IMR-90 (cell line): ENCODE results near the gene ELK3. TPM values are rescaled to one million over a fixed set of nuclear protein-coding genes. Genes with fewer than 3 reads are reported as not detected.

ENCODE experiments used
- ATAC-seq: fragments of 200-7000 bp; cut with Tn5 transposase; 2 replicates; pipeline ENCODE4 v1.9.1; 2020; ENCODE audit warnings: low read depth, mild to moderate bottlenecking, moderate library complexity
- BruUV-seq: library from RNA; stranded (reverse); fragments of 400-500 nt; replicated peaks from 2 replicates; lab custom pipeline; 2021; lab: Mats Ljungman, UMichigan
- CTCF ChIA-PET: fragments of 300-600 bp; formaldehyde crosslinking; extraction: SDS; loops from one replicate; lab custom pipeline; 2021; ENCODE audit warnings: antibody characterized with exemption; lab: Yijun Ruan, JAX
- POLR2A ChIA-PET: fragments of 300-600 bp; sonication (Branson Sonifier 250); formaldehyde crosslinking; loops from one replicate; lab custom pipeline; 2022; ENCODE audit warnings: antibody characterized with exemption; ENCODE audit not compliant: unreplicated experiment; lab: Charles Lee
- DNase-seq: peaks from one replicate; pipeline ENCODE4 v3.0.0; 2013
- H2AFZ ChIP-seq: replicated peaks from 2 replicates; pipeline ENCODE3; 2013; ENCODE audit warnings: low read length, mild to moderate bottlenecking; ENCODE audit not compliant: poor library complexity
- H2AK5ac ChIP-seq: 2 replicates; pipeline ENCODE4 v1.6.1; 2013; ENCODE audit warnings: low read depth, low read length, inconsistent platforms
- H2AK9ac ChIP-seq: replicated peaks from 2 replicates; pipeline ENCODE3; 2013; ENCODE audit warnings: mild to moderate bottlenecking, low read depth, low read length, moderate library complexity; ENCODE audit not compliant: poor library complexity
- H2BK120ac ChIP-seq: 2 replicates; pipeline ENCODE4 v1.6.1; 2013; ENCODE audit warnings: low read depth, low read length, inconsistent platforms
- H2BK15ac ChIP-seq: 3 replicates; pipeline ENCODE4 v1.6.1; 2013; ENCODE audit warnings: low read depth, low read length, inconsistent platforms
- H2BK20ac ChIP-seq: 2 replicates; pipeline ENCODE4 v1.6.1; 2013; ENCODE audit warnings: low read depth, mild to moderate bottlenecking, inconsistent platforms, low read length, moderate library complexity
- H2BK5ac ChIP-seq: 2 replicates; pipeline ENCODE4 v1.6.1; 2013; ENCODE audit warnings: mild to moderate bottlenecking, low read depth, low read length, inconsistent platforms; ENCODE audit not compliant: poor library complexity, severe bottlenecking
- H3K14ac ChIP-seq: replicated peaks from 2 replicates; pipeline ENCODE4 v1.6.1; 2013; ENCODE audit warnings: low read depth, low read length, inconsistent platforms
- H3K18ac ChIP-seq: 2 replicates; pipeline ENCODE4 v1.6.1; 2013; ENCODE audit warnings: low read depth, low read length, control low read depth
- H3K23ac ChIP-seq: 2 replicates; pipeline ENCODE4 v1.6.1; 2013; ENCODE audit warnings: low read depth, low read length, inconsistent platforms
- H3K27ac ChIP-seq: 2 replicates; pipeline ENCODE4 v1.5.1; 2013; ENCODE audit warnings: mild to moderate bottlenecking, control low read depth, low read length; ENCODE audit not compliant: insufficient read depth
- H3K27me3 ChIP-seq: 2 replicates; pipeline ENCODE4 v1.6.1; 2013; ENCODE audit warnings: low read length; ENCODE audit not compliant: control insufficient read depth, insufficient read depth
- H3K36me3 ChIP-seq: 2 replicates; pipeline ENCODE4 v1.6.1; 2013; ENCODE audit warnings: low read length, mixed read lengths; ENCODE audit not compliant: control insufficient read depth, insufficient read depth
- H3K4ac ChIP-seq: 2 replicates; pipeline ENCODE4 v1.6.1; 2013; ENCODE audit warnings: low read depth, low read length, inconsistent platforms
- H3K4me1 ChIP-seq: 2 replicates; pipeline ENCODE4 v1.6.1; 2013; ENCODE audit warnings: low read length, mixed read lengths; ENCODE audit not compliant: control insufficient read depth, insufficient read depth
- H3K4me2 ChIP-seq: 2 replicates; pipeline ENCODE4 v1.6.1; 2013; ENCODE audit warnings: low read depth, mild to moderate bottlenecking, control low read depth, low read length, moderate library complexity
- H3K4me3 ChIP-seq: 2 replicates; pipeline ENCODE4 v1.5.1; 2013; ENCODE audit warnings: low read depth, mild to moderate bottlenecking, control low read depth, low read length, moderate library complexity; ENCODE audit not compliant: insufficient read depth
- H3K56ac ChIP-seq: 2 replicates; pipeline ENCODE4 v1.6.1; 2013; ENCODE audit warnings: low read length, inconsistent platforms; ENCODE audit not compliant: insufficient read depth; ENCODE audit errors: extremely low read depth
- H3K79me1 ChIP-seq, 2 experiments: 2 replicates each; pipeline ENCODE4 v1.6.1; 2013; ENCODE audit warnings: low read length in 2 of 2, inconsistent platforms in 1 of 2, low read depth in 1 of 2
- H3K9ac ChIP-seq: 2 replicates; pipeline ENCODE4 v1.6.1; 2013; ENCODE audit warnings: low read depth, low read length, control low read depth
- H3K9me1 ChIP-seq: 2 replicates; pipeline ENCODE4 v1.6.1; 2013; ENCODE audit warnings: low read length, inconsistent platforms; ENCODE audit not compliant: insufficient read depth
- H3K9me3 ChIP-seq: 2 replicates; pipeline ENCODE4 v1.6.1; 2013; ENCODE audit warnings: low read length; ENCODE audit not compliant: control insufficient read depth, insufficient read depth
- H4K20me1 ChIP-seq: 2 replicates; pipeline ENCODE4 v1.6.1; 2013; ENCODE audit warnings: low read length, inconsistent platforms; ENCODE audit not compliant: insufficient read depth
- H4K5ac ChIP-seq: 2 replicates; pipeline ENCODE4 v1.6.1; 2013; ENCODE audit warnings: mild to moderate bottlenecking, low read depth, low read length, control low read depth
- H4K8ac ChIP-seq, 2 experiments: 2 replicates each; pipeline ENCODE4 v1.6.1; 2013; ENCODE audit warnings: low read depth in 2 of 2, low read length in 2 of 2, control low read depth in 1 of 2, inconsistent platforms in 1 of 2
- H4K91ac ChIP-seq: 2 replicates; pipeline ENCODE4 v1.6.1; 2013; ENCODE audit warnings: low read depth, low read length, inconsistent platforms; ENCODE audit not compliant: insufficient read depth
- BHLHE40 ChIP-seq: fragments of 150-350 bp; IDR thresholded peaks from 2 replicates; pipeline ENCODE4 v1.6.1; 2016; ENCODE audit warnings: mild to moderate bottlenecking, low read depth, low read length
- CHD1 ChIP-seq: IDR thresholded peaks from 2 replicates; pipeline ENCODE4 v1.6.1; 2012; ENCODE audit warnings: low read depth, low read length, improper control_type of control experiment
- MAFK ChIP-seq: IDR thresholded peaks from 2 replicates; pipeline ENCODE4 v1.6.1; 2012; ENCODE audit warnings: low read depth, low read length, improper control_type of control experiment
- USF2 ChIP-seq: fragments of 150-350 bp; IDR thresholded peaks from 2 replicates; pipeline ENCODE4 v1.6.1; 2017; ENCODE audit warnings: mild to moderate bottlenecking, antibody characterized with exemption, low read length, low read depth
- WGBS, 2 experiments: methylation state at CpG; one replicate each; pipeline versions ENCODE4 v1.1.5 to v1.1.7; 2013; ENCODE audit warnings: missing lambda C conversion rate in 2 of 2; ENCODE audit not compliant: insufficient read length in 1 of 2; ENCODE audit errors: extremely low coverage in 2 of 2; 5-methylcytosine and 5-hydroxymethylcytosine counted together
- dilution Hi-C: fragments of 300-500 bp; cut with HindIII; formaldehyde crosslinking; loops from one replicate; pipeline ENCODE4 v1.14.3; 2018; ENCODE audit warnings: low sequenced_read_pairs; ENCODE audit not compliant: unreplicated experiment
- in situ Hi-C: fragments of 300-500 bp; cut with MboI; formaldehyde crosslinking; loops from 3 replicates; pipeline ENCODE4 v1.14.3; 2019; ENCODE audit warnings: low sequenced_read_pairs, inconsistent platforms, mixed read lengths
- intact Hi-C: fragments of 100-400 bp; cut with micrococcal nuclease; formaldehyde crosslinking; loops from 2 replicates; pipeline ENCODE4 v1.10.0; 2022
- polyA plus RNA-seq, 3 experiments: library from polyadenylated mRNA; depleted of rRNA; stranded (reverse); fragments of >200 nt; gene quantifications; 2 replicates each; pipeline ENCODE4 v1.2.3, GENCODE V29; 2012; ENCODE audit warnings: low replicate concordance in 1 of 3
- total RNA-seq: library from RNA; depleted of rRNA; stranded (reverse); fragments of >200 nt; gene quantifications from 2 replicates; pipeline ENCODE4 v1.2.3, GENCODE V29; 2012

Gene ELK3
- total and polyA plus RNA-seq, 2 of the 4 experiments (the other 2 are of a cell fraction): 14.5 to 27.5 TPM

- no peak overlapping the region for H4K8ac ChIP-seq
- no peak overlapping the region for H4K5ac ChIP-seq
- no CpG with 5 or more reads among the region's 1 CpG for WGBS, 2 experiments
- H2AFZ ChIP-seq: no peak overlapping the region
- no peak overlapping the region for H2AK5ac ChIP-seq
- ChIA-PET CTCF (no interaction called here), POLR2A (no interaction called here)
- peaks cover 26% of the 10 kb centered on the region for H4K20me1 ChIP-seq
- no peak overlapping the region for H3K4me2 ChIP-seq
- no peak overlapping the region for H3K4ac ChIP-seq
- dilution Hi-C loops: no loop called here
- no peak overlapping the region for H2BK5ac ChIP-seq
- no peak overlapping the region for H4K91ac ChIP-seq
- no peak overlapping the region for H3K9ac ChIP-seq
- no peak overlapping the region for H2BK15ac ChIP-seq
- no peaks in the 10 kb centered on the region for H3K9me3 ChIP-seq
- H3K56ac ChIP-seq: no peak overlapping the region
- DNase-seq (no peak), ATAC-seq (no peak)
- intact Hi-C loops: no loop called here
- no peak overlapping the region for H3K23ac ChIP-seq
- H3K27me3 ChIP-seq: no peaks in the 10 kb centered on the region
- peaks cover 50 to 90% of the 10 kb centered on the region in 2 experiments for H3K79me1 ChIP-seq
- H3K14ac ChIP-seq: no peak overlapping the region
- no peak overlapping the region for H2AK9ac ChIP-seq
- peaks cover 22% of the 10 kb centered on the region for H3K9me1 ChIP-seq
- no peak overlapping the region for H2BK120ac ChIP-seq
- in situ Hi-C loops: no loop called here
- no TSS peak for BruUV-seq
- H3K27ac ChIP-seq: no peak overlapping the region
- no peak overlapping the region for H3K18ac ChIP-seq
- no peak overlapping the region for H3K4me3 ChIP-seq
- no peak overlapping the region for H2BK20ac ChIP-seq
- no peak for TF ChIP-seq CHD1
- no peak for TF ChIP-seq MAFK
- no peak for TF ChIP-seq BHLHE40
- no peak for TF ChIP-seq USF2
- peaks cover 36% of the 10 kb centered on the region for H3K36me3 ChIP-seq
- peaks cover 4% of the 10 kb centered on the region for H3K4me1 ChIP-seq
Observed at GRCh38 chr12:96225994-96226399, 31.8 kb downstream of the ELK3 start.
